Vagina (tissue), 2 donors: ENCODE data around the gene LRRC38.

Experiments used
- POLR2A ChIP-seq, 2 donors: fragments of 450-650 bp; IDR thresholded peaks; one replicate each; pipeline ENCODE4 v1.6.1; 2017; ENCODE audit warnings: antibody characterized with exemption in 2 of 2, mild to moderate bottlenecking in 2 of 2, moderate library complexity in 2 of 2
- POLR2AphosphoS5 ChIP-seq, 2 donors: sonication (generic); formaldehyde crosslinking; IDR thresholded peaks; one replicate each; pipeline ENCODE4 v1.9.0; 2017; ENCODE audit warnings: antibody characterized with exemption in 2 of 2, mild to moderate bottlenecking in 2 of 2, low read depth in 1 of 2; ENCODE audit not compliant: insufficient read depth in 1 of 2
- TF ChIP-seq, protein P1 (sequence below), 3 experiments: fragments of 450-650 bp in 2 of 3; fragments of 200-600 bp in 1 of 3; sonication (generic) in 1 of 3; IDR thresholded peaks; one replicate each; pipeline ENCODE4 v1.5.1; 2017 to 2019; ENCODE audit warnings: antibody characterized with exemption in 3 of 3, mild to moderate bottlenecking in 2 of 3, moderate library complexity in 2 of 3

DNA sequence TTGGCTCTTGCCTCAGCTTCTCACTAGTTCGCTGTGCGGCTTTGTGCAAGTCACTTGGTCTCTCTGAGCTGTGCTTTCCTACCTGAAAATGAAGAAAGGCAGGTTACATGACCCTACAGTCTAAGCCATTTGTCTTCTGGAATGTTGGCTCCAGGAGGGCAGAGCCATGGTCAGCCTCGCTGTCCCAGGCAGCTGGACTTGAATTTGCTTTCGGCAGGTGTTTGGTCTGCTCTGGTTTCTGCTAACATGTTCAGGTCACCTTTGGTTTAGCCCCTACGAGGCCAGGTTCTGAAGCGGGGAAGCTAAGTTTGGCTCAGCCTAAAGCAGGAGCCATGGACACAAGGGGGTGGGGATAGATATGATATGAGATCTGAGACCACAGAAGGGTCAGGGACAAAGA lies 19.1 kb downstream of the LRRC38 start:
- TF ChIP-seq, protein P1, sequence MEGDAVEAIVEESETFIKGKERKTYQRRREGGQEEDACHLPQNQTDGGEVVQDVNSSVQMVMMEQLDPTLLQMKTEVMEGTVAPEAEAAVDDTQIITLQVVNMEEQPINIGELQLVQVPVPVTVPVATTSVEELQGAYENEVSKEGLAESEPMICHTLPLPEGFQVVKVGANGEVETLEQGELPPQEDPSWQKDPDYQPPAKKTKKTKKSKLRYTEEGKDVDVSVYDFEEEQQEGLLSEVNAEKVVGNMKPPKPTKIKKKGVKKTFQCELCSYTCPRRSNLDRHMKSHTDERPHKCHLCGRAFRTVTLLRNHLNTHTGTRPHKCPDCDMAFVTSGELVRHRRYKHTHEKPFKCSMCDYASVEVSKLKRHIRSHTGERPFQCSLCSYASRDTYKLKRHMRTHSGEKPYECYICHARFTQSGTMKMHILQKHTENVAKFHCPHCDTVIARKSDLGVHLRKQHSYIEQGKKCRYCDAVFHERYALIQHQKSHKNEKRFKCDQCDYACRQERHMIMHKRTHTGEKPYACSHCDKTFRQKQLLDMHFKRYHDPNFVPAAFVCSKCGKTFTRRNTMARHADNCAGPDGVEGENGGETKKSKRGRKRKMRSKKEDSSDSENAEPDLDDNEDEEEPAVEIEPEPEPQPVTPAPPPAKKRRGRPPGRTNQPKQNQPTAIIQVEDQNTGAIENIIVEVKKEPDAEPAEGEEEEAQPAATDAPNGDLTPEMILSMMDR (IDR thresholded peaks at IDR 0.05), result no peak
- TF ChIP-seq POLR2AphosphoS5 (IDR thresholded peaks at IDR 0.05; ENCODE audit: insufficient read depth in 1 of 2, low read depth in 1 of 2) (no peak), POLR2A (IDR thresholded peaks at IDR 0.05) (no peak)
